HepG2 (cell line): Measurements from ENCODE around the gene PDE4C.

Experiments used
- CBFB ChIP-seq: sonication (generic); formaldehyde crosslinking; IDR thresholded peaks from 2 replicates; pipeline ENCODE4 v1.4.0; 2020; ENCODE audit warnings: missing genetic modification reagents
- HDAC2 ChIP-seq: sonication (generic); formaldehyde crosslinking; IDR thresholded peaks from 2 replicates; pipeline ENCODE4 v1.4.0; 2020; ENCODE audit warnings: missing genetic modification reagents
- HNRNPUL1 ChIP-seq: fragments of 200-400 bp; formaldehyde crosslinking; IDR thresholded peaks from 2 replicates; pipeline ENCODE4 v1.6.1; 2017; ENCODE audit warnings: low read depth, mild to moderate bottlenecking, low read length, moderate library complexity
- JUN ChIP-seq: sonication (generic); formaldehyde crosslinking; IDR thresholded peaks from 2 replicates; pipeline ENCODE4 v1.4.0; 2020; ENCODE audit warnings: mild to moderate bottlenecking, missing genetic modification reagents
- NCOA1 ChIP-seq: sonication (generic); formaldehyde crosslinking; IDR thresholded peaks from 2 replicates; pipeline ENCODE4 v1.9.0; 2021; ENCODE audit warnings: missing genetic modification reagents
- SIN3A ChIP-seq: IDR thresholded peaks from 2 replicates; pipeline ENCODE4 v1.6.1; 2011; ENCODE audit warnings: low read depth, mild to moderate bottlenecking, control low read depth, low read length, borderline replicate concordance
- SSRP1 ChIP-seq: IDR thresholded peaks from 2 replicates; pipeline ENCODE4 v1.6.1; 2016; ENCODE audit warnings: control low read depth
- ZNF878 ChIP-seq: sonication (generic); formaldehyde crosslinking; IDR thresholded peaks from 2 replicates; pipeline ENCODE4 v1.8.1; 2023; ENCODE audit warnings: mild to moderate bottlenecking, missing genetic modification reagents, moderate library complexity
- TF ChIP-seq, protein P1 (sequence below): sonication (generic); formaldehyde crosslinking; IDR thresholded peaks from 2 replicates; pipeline ENCODE4 v1.5.0; 2020; ENCODE audit warnings: mild to moderate bottlenecking, missing genetic modification reagents, moderate library complexity
- TF ChIP-seq, protein P2 (sequence below): IDR thresholded peaks from 2 replicates; pipeline ENCODE4 v1.6.1; 2018; ENCODE audit warnings: missing genetic modification reagents
- TF ChIP-seq, protein P3 (sequence below): IDR thresholded peaks from 2 replicates; pipeline ENCODE4 v1.6.1; 2018; ENCODE audit warnings: missing genetic modification reagents, mild to moderate bottlenecking, missing compliant biosample characterization
- TF ChIP-seq, protein P4 (sequence below), 2 experiments: IDR thresholded peaks; 2 replicates each; pipeline ENCODE4 v1.6.1; 2011 to 2012; ENCODE audit warnings: low read length in 2 of 2, borderline replicate concordance in 1 of 2, low read depth in 1 of 2, mild to moderate bottlenecking in 1 of 2, moderate library complexity in 1 of 2
- TF ChIP-seq, protein P5 (sequence below): sonication (generic); formaldehyde crosslinking; IDR thresholded peaks from 2 replicates; pipeline ENCODE4 v1.4.0; 2020; ENCODE audit warnings: missing genetic modification reagents

DNA sequence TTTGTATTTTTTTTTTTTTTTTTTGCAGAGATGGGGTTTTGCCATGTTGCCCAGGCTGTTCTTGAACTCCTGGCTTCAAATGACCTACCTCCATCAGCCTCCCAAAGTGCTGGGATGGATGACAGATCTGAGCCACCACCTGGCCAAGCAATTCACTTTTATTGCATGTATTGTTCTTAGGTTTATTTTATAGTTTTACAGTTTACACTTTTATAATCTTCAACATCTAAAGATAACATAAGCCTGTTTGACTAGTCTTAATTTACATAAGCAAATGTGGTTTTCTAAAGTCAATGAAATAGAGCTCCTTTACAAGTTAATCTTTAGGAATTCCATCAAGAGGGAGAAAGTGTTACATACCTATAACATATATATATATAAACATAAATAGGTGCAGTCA is 42.7 kb downstream of the PDE4C start:
- TF ChIP-seq, protein P1, sequence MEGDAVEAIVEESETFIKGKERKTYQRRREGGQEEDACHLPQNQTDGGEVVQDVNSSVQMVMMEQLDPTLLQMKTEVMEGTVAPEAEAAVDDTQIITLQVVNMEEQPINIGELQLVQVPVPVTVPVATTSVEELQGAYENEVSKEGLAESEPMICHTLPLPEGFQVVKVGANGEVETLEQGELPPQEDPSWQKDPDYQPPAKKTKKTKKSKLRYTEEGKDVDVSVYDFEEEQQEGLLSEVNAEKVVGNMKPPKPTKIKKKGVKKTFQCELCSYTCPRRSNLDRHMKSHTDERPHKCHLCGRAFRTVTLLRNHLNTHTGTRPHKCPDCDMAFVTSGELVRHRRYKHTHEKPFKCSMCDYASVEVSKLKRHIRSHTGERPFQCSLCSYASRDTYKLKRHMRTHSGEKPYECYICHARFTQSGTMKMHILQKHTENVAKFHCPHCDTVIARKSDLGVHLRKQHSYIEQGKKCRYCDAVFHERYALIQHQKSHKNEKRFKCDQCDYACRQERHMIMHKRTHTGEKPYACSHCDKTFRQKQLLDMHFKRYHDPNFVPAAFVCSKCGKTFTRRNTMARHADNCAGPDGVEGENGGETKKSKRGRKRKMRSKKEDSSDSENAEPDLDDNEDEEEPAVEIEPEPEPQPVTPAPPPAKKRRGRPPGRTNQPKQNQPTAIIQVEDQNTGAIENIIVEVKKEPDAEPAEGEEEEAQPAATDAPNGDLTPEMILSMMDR (CRISPR knock-in tag): no peak
- TF ChIP-seq ZNF878 (CRISPR knock-in tag) (no peak), CBFB (CRISPR knock-in tag) (no peak), SSRP1 (no peak), NCOA1 (no peak), HDAC2 (CRISPR knock-in tag) (no peak), JUN (CRISPR knock-in tag) (no peak), HNRNPUL1 (no peak), SIN3A (no peak)
- TF ChIP-seq, protein P2, sequence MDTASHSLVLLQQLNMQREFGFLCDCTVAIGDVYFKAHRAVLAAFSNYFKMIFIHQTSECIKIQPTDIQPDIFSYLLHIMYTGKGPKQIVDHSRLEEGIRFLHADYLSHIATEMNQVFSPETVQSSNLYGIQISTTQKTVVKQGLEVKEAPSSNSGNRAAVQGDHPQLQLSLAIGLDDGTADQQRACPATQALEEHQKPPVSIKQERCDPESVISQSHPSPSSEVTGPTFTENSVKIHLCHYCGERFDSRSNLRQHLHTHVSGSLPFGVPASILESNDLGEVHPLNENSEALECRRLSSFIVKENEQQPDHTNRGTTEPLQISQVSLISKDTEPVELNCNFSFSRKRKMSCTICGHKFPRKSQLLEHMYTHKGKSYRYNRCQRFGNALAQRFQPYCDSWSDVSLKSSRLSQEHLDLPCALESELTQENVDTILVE: no peak
- TF ChIP-seq, protein P3, sequence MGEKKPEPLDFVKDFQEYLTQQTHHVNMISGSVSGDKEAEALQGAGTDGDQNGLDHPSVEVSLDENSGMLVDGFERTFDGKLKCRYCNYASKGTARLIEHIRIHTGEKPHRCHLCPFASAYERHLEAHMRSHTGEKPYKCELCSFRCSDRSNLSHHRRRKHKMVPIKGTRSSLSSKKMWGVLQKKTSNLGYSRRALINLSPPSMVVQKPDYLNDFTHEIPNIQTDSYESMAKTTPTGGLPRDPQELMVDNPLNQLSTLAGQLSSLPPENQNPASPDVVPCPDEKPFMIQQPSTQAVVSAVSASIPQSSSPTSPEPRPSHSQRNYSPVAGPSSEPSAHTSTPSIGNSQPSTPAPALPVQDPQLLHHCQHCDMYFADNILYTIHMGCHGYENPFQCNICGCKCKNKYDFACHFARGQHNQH (CRISPR knock-in tag): no peak
- TF ChIP-seq, protein P4, sequence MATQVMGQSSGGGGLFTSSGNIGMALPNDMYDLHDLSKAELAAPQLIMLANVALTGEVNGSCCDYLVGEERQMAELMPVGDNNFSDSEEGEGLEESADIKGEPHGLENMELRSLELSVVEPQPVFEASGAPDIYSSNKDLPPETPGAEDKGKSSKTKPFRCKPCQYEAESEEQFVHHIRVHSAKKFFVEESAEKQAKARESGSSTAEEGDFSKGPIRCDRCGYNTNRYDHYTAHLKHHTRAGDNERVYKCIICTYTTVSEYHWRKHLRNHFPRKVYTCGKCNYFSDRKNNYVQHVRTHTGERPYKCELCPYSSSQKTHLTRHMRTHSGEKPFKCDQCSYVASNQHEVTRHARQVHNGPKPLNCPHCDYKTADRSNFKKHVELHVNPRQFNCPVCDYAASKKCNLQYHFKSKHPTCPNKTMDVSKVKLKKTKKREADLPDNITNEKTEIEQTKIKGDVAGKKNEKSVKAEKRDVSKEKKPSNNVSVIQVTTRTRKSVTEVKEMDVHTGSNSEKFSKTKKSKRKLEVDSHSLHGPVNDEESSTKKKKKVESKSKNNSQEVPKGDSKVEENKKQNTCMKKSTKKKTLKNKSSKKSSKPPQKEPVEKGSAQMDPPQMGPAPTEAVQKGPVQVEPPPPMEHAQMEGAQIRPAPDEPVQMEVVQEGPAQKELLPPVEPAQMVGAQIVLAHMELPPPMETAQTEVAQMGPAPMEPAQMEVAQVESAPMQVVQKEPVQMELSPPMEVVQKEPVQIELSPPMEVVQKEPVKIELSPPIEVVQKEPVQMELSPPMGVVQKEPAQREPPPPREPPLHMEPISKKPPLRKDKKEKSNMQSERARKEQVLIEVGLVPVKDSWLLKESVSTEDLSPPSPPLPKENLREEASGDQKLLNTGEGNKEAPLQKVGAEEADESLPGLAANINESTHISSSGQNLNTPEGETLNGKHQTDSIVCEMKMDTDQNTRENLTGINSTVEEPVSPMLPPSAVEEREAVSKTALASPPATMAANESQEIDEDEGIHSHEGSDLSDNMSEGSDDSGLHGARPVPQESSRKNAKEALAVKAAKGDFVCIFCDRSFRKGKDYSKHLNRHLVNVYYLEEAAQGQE (IDR thresholded peaks at IDR 0.05; ENCODE audit: borderline replicate concordance in 1 of 2, low read depth in 1 of 2, low read length in 2 of 2): no peak
- TF ChIP-seq, protein P5, sequence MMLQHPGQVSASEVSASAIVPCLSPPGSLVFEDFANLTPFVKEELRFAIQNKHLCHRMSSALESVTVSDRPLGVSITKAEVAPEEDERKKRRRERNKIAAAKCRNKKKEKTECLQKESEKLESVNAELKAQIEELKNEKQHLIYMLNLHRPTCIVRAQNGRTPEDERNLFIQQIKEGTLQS (CRISPR knock-in tag): no peak
